A673 (cell line): ENCODE data around the gene ZNF224.

ENCODE experiments used
- CTCF ChIP-seq: fragments of 300-800, 200-600 bp; sonication (generic); conservative IDR thresholded peaks from 2 replicates; pipeline ENCODE4 v1.5.1; 2017; ENCODE audit warnings: low read depth, mild to moderate bottlenecking, antibody characterized with exemption, low read length, moderate library complexity, mixed read lengths
- EZH2 ChIP-seq: fragments of 200-600 bp; sonication (generic); IDR thresholded peaks from 2 replicates; pipeline ENCODE4 v1.6.1; 2017; ENCODE audit warnings: borderline replicate concordance, low read depth, mild to moderate bottlenecking, mixed read lengths, antibody characterized with exemption, low read length; ENCODE audit not compliant: poor library complexity, severe bottlenecking

GRCh38 chr19:44092108-44092507, 2.1 kb upstream of the ZNF224 start:
- no peak for TF ChIP-seq CTCF
- no peak for TF ChIP-seq EZH2
